Ovary (tissue), 3 donors: Measurements from ENCODE around the gene GRM8.

Source experiments
- POLR2A ChIP-seq: fragments of 450-650 bp; IDR thresholded peaks from one replicate; pipeline ENCODE4 v1.6.1; 2017; ENCODE audit warnings: antibody characterized with exemption, mild to moderate bottlenecking, moderate library complexity
- TF ChIP-seq, protein P1 (sequence below), 3 donors: fragments of 450-650 bp in 2 of 3; fragments of 200-600 bp in 1 of 3; IDR thresholded peaks; one replicate each; pipeline versions ENCODE4 v1.5.1 to v1.8.0; 2016 to 2022; ENCODE audit warnings: antibody characterized with exemption in 3 of 3, mild to moderate bottlenecking in 1 of 3
- donor health status: DM: no; HTN: no; CAD: no.

DNA sequence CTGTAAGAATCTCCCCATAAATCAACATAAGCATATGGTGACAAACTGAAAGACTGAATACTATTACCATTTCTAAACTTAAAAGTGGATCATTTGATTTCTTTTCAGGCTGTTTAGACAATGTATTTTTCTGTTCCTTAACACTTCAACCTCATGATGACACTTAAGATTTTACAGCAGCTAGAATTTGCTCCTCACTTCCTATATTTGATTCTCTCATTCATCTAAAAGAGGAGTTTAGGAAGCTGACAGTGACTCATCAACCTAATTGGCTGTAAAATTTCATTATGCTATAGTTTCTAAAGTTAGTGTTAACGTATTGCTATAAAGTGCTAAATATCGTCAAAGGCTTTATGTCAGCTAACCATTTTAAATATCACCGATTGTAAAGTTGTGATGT lies 478.7 kb downstream of the GRM8 start:
- TF ChIP-seq, protein P1, sequence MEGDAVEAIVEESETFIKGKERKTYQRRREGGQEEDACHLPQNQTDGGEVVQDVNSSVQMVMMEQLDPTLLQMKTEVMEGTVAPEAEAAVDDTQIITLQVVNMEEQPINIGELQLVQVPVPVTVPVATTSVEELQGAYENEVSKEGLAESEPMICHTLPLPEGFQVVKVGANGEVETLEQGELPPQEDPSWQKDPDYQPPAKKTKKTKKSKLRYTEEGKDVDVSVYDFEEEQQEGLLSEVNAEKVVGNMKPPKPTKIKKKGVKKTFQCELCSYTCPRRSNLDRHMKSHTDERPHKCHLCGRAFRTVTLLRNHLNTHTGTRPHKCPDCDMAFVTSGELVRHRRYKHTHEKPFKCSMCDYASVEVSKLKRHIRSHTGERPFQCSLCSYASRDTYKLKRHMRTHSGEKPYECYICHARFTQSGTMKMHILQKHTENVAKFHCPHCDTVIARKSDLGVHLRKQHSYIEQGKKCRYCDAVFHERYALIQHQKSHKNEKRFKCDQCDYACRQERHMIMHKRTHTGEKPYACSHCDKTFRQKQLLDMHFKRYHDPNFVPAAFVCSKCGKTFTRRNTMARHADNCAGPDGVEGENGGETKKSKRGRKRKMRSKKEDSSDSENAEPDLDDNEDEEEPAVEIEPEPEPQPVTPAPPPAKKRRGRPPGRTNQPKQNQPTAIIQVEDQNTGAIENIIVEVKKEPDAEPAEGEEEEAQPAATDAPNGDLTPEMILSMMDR (IDR thresholded peaks at IDR 0.05): no peak
- TF ChIP-seq POLR2A: no peak
